Neural crest cell (in vitro differentiated cells): Measurements from ENCODE around the gene C5AR2. TPM values are rescaled to one million over a fixed set of nuclear protein-coding genes. Genes with fewer than 3 reads are reported as not detected.
"Not testable (repeated sequence)": the region's sequence is repeated elsewhere in the genome, so short reads cannot be mapped to it uniquely, and the experiment has no call there.

ENCODE experiments used
- DNase-seq: peaks from one replicate; pipeline ENCODE4 v3.0.0; 2021; ENCODE audit warnings: low read depth, mixed read lengths, low spot score
- H3K27ac Mint-ChIP-seq: one replicate; pipeline ENCODE4 v1.8.0; 2021; ENCODE audit warnings: mild to moderate bottlenecking, mixed read lengths; ENCODE audit not compliant: unreplicated experiment
- H3K27me3 Mint-ChIP-seq: 2 replicates; pipeline ENCODE4 v1.8.0; 2021; ENCODE audit warnings: low read depth, mild to moderate bottlenecking, mixed read lengths
- H3K36me3 Mint-ChIP-seq: 2 replicates; pipeline ENCODE4 v1.8.0; 2021; ENCODE audit warnings: low read depth, mild to moderate bottlenecking, mixed read lengths
- H3K4me1 Mint-ChIP-seq: 2 replicates; pipeline ENCODE4 v1.8.0; 2021; ENCODE audit warnings: mixed read lengths
- H3K4me3 Mint-ChIP-seq: one replicate; pipeline ENCODE4 v1.8.0; 2021; ENCODE audit warnings: mild to moderate bottlenecking, mixed read lengths
- H3K9me3 Mint-ChIP-seq: 2 replicates; pipeline ENCODE4 v1.8.0; 2021; ENCODE audit warnings: mixed read lengths
- CTCF ChIP-seq: fragments of 200-600 bp; sonication (generic); conservative IDR thresholded peaks from 2 replicates; pipeline ENCODE4 v1.5.0; 2021; ENCODE audit warnings: antibody characterized with exemption, mild to moderate bottlenecking
- total RNA-seq: library from RNA; stranded (reverse); gene quantifications from 2 replicates; pipeline ENCODE4 v1.2.1, GENCODE V29; 2021

C5AR2 gene
- total RNA-seq, 1 donor from 2014 or later, result not detected

DNA sequence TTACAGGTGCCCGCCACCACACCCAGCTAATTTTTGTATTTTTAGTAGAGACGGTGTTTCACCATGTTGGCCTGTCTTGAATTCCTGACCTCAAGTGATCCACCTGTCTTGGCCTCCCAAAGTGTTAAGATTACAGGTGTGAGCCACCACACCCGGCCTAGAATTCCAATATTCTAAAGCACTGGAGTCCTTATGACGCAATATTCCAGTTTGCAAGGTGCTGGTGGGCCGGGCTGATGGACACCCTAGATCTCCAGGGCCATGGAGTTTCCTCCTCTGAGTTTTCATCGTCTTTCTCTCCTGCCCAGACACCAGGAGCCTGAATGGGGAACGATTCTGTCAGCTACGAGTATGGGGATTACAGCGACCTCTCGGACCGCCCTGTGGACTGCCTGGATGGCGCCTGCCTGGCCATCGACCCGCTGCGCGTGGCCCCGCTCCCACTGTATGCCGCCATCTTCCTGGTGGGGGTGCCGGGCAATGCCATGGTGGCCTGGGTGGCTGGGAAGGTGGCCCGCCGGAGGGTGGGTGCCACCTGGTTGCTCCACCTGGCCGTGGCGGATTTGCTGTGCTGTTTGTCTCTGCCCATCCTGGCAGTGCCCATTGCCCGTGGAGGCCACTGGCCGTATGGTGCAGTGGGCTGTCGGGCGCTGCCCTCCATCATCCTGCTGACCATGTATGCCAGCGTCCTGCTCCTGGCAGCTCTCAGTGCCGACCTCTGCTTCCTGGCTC lies 8.7 kb downstream of the C5AR2 start:
- no peaks in the 10 kb centered on the region for H3K4me1 Mint-ChIP-seq
- no peak overlapping the region for H3K4me3 Mint-ChIP-seq
- TF ChIP-seq CTCF, result no peak
- no peak overlapping the region for H3K27ac Mint-ChIP-seq
- H3K36me3 Mint-ChIP-seq, result no peaks in the 10 kb centered on the region
- no peak for DNase-seq
- H3K9me3 Mint-ChIP-seq, result no peaks in the 10 kb centered on the region
- H3K27me3 Mint-ChIP-seq, result peaks cover 5% of the 10 kb centered on the region

DNA sequence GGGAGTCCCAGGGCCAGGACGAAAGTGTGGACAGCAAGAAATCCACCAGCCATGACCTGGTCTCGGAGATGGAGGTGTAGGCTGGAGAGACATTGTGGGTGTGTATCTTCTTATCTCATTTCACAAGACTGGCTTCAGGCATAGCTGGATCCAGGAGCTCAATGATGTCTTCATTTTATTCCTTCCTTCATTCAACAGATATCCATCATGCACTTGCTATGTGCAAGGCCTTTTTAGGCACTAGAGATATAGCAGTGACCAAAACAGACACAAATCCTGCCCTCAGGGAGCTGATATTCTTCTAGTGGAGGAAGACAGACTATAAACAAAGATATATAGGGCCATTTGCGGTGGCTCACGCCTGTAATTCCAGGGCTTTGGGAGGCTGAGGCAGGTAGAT lies 9.8 kb downstream of the C5AR2 start:
- no peak for DNase-seq
- TF ChIP-seq CTCF, result no peak
- Mint-ChIP-seq H3K36me3 (no peaks in the 10 kb centered on the region), H3K9me3 (no peaks in the 10 kb centered on the region), H3K27ac (no peak overlapping the region), H3K4me3 (no peak overlapping the region), H3K27me3 (peaks cover 5% of the 10 kb centered on the region), H3K4me1 (no peaks in the 10 kb centered on the region)

- Mint-ChIP-seq H3K27ac (peak overlapping the region; percentile 71), H3K36me3 (no peaks in the 10 kb centered on the region), H3K4me1 (peaks cover under 1% of the 10 kb centered on the region), H3K4me3 (no peak overlapping the region), H3K27me3 (peaks cover 5% of the 10 kb centered on the region), H3K9me3 (no peaks in the 10 kb centered on the region)
- DNase-seq, result no peak
- TF ChIP-seq CTCF, result no peak
These were observed 11.3 kb downstream of the C5AR2 start for GRCh38 chr19:47343194-47343802.

DNA sequence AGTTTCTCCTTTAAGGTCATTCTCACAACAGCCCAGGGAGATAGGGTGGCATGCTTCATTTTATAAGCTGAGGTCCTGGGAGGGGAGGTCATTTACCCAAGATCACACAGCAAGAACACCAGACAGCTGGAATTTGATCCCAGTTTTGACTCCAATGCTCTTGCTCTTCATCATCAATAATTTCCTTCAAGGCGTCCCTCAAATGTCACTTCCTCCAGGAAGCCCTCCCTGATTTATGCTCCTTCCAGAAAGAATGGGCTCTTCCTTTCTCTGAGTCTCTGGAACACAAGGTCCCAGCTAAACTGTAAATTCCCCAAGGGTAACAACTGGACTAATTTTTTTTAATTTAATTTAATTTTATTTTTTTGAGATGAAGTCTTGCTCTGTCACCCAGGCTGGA lies 12.4 kb downstream of the C5AR2 start:
- DNase-seq, result no peak
- no peak for TF ChIP-seq CTCF
- peaks cover 5% of the 10 kb centered on the region for H3K27me3 Mint-ChIP-seq
- no peak overlapping the region for H3K4me3 Mint-ChIP-seq
- no peak overlapping the region for H3K27ac Mint-ChIP-seq
- peaks cover 2% of the 10 kb centered on the region for H3K9me3 Mint-ChIP-seq
- peaks cover 2% of the 10 kb centered on the region for H3K36me3 Mint-ChIP-seq
- peaks cover 10% of the 10 kb centered on the region for H3K4me1 Mint-ChIP-seq

DNA sequence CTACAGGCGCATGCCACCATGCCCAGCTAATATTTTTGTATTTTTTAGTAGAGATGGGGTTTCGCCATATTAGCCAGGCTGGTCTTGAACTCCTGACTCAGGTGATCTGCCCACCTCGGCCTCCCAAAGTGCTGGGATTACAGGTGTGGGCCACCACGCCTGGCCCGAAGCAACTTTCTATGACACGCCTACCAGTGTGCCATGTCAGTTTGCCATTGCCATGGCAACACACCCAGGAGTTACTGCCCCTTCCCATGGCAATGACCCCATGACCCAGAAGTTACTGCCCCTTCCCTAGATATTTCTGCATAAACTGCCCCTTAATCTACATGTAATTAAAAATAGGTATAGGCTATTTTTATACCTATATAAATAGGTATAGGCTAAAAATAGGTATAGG lies 14.0 kb downstream of the C5AR2 start:
- Mint-ChIP-seq H3K4me1 (peaks cover 23% of the 10 kb centered on the region), H3K36me3 (peaks cover 12% of the 10 kb centered on the region)
- H3K27me3 Mint-ChIP-seq, H3K4me3 Mint-ChIP-seq, H3K9me3 Mint-ChIP-seq, H3K27ac Mint-ChIP-seq, DNase-seq: not testable (repeated sequence)
